Stimulated activated CD8-positive, alpha-beta memory T cell treated with anti-CD3 and anti-CD28 coated beads, Interleukin-2, amount 100 ng/mL, for 48 hours (primary cell): ENCODE results near the gene TRIP10.
"Not testable (repeated sequence)": the region's sequence is repeated elsewhere in the genome, so short reads cannot be mapped to it uniquely, and the experiment has no call there.

Source experiments
- DNase-seq, 2 donors: peaks; one replicate each; pipeline ENCODE4 v3.0.0-alpha.2; 2020; ENCODE audit warnings: low read depth in 2 of 2

Gene TRIP10

DNA sequence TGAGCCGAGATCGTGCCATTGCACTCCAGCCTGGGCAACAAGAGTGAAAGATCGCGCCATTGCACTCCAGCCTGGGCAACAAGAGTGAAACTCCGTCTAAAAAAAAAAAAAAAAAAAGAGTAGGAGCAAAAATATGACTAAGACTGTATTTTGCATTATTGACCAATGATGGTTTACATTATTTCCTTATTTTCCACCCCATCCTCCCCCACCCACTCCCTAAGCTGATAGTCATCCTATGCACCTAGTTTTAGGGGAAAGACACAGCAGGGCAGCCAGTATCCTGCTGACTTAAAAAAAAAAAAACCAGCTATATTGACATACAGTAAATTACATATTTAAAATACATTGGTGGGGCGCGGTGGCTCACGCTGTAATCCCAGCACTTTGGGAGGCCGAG lies 58.2 kb downstream of the TRIP10 start:
- DNase-seq, result no peak

DNA sequence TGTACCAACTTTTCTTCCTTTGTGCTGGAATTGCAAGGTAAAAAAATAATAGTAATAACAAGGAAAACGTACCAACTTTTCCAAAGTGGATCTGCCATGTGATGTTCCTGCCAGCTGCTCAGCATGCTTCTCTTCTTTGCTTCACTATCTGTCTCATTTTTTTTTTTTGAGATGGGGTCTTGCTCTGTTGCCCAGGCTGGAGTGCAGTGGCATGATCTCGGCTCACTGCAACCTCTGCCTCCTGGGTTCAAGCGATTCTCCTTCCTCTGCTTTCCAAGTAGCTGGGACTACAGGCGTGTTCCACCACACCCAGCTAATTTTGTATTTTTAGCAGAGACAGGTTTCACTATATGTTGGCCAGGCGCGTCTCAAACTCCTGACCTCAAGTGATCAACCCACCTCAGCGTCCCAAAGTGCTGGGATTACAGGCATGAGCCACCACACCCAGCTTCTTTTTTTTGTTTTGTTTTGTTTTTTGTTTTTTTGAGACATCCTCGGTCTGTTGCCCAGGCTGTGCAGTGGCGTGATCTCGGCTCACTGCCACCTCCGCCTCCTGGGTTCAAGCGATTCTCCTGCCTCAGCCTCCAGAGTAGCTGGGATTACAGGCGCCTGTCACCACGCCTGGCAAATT lies 60.8 kb downstream of the TRIP10 start:
- not testable (repeated sequence) for DNase-seq

DNA sequence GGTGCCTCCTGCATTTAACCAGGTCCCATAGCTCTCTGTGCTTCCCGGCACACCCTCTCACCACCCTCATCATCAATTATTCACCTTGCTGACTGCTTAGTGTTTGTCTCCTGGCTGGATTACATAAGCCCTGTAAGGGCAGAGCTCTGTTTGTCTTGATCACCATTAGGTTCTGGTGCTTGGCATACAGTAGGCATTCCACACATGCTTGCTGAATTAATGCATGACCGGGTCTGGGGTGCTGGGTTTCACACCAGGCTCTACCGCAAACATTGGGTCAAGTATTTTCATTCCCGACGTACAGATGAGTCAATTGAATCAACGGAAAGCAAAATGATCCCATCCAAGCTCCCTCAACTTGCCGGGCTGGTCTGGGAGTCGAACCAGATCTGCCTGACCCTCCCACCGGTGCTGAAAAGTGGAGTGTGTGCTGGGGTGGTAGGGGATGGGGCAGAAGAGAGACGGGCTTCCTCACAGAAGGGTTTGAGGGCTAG lies 61.6 kb downstream of the TRIP10 start:
- no peak for DNase-seq
